Tibial artery (tissue), 4 donors: ENCODE results near the gene BBS12.

Source experiments
- DNase-seq, 2 donors: peaks; one replicate each; pipeline ENCODE4 v3.0.0-alpha.2; 2019
- H3K27ac ChIP-seq, 2 donors: fragments of 200-600 bp; sonication (generic) in 1 of 2; 1 replicate in 1 of 2; 2 replicates in 1 of 2; pipeline ENCODE4 v1.5.1; 2018 to 2019; ENCODE audit warnings: mild to moderate bottlenecking in 1 of 2
- H3K27me3 ChIP-seq, 2 donors: fragments of 200-600 bp; sonication (generic) in 1 of 2; one replicate each; pipeline versions ENCODE4 v1.5.1 to v1.6.0; 2016 to 2019
- H3K36me3 ChIP-seq, 3 donors: fragments of 200-600 bp; sonication (generic) in 2 of 3; one replicate each; pipeline ENCODE4 v1.5.1; 2016 to 2019; ENCODE audit warnings: mild to moderate bottlenecking in 2 of 3
- H3K4me1 ChIP-seq, 4 donors: fragments of 200-600 bp; sonication (generic) in 2 of 4; 1 replicate in 3 of 4; 2 replicates in 1 of 4; pipeline ENCODE4 v1.5.1; 2016 to 2019
- H3K4me3 ChIP-seq, 2 donors: fragments of 200-600 bp; sonication (generic) in 1 of 2; 1 replicate in 1 of 2; 2 replicates in 1 of 2; pipeline ENCODE4 v1.5.1; 2018 to 2019; ENCODE audit warnings: mild to moderate bottlenecking in 2 of 2
- H3K9me3 ChIP-seq, 3 donors: fragments of 200-600 bp; sonication (generic) in 1 of 3; one replicate each; pipeline ENCODE4 v1.5.1; 2016 to 2019
- CTCF ChIP-seq, 2 experiments: fragments of 200-600 bp in 1 of 2; fragments of 450-650 bp in 1 of 2; IDR thresholded peaks; one replicate each; pipeline ENCODE4 v1.5.1; 2017 to 2019; ENCODE audit warnings: antibody characterized with exemption in 2 of 2, mild to moderate bottlenecking in 1 of 2, moderate library complexity in 1 of 2
- intact Hi-C: fragments of 100-400 bp; cut with DNase I; formaldehyde crosslinking; loops from one replicate; pipeline ENCODE4 v1.15.0; 2023; ENCODE audit warnings: low total_unique reads

The BBS12 gene

DNA sequence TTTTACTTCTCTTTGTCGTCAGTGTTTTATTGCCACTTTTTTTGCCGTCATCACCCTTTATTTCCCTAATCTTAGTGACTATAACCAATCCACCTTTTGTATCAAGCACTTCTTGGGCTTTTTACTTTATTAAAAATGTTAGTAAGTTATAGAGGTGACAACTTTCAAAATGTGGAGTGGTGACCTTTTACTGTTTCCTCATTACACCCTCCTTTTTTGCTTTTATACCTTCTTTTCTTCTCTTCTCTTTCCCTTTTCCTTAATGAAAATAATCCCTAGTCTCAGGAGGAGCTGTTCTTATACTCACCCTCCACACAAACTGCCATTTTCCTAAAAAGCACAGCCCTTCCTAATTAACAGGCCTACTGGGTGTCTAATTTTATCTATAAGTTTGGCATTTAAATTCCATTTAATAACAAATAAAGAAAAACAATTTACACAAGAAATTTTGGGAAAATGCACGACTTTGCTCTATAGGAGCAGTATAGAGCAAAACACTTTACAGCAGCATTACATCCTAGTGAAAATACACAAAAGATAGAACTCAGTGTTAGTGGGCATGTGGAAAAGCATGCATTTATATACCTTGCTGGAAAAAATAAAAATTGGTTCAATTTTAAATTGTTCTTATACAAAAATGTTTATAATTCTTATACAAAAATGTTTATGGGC, 27.3 kb downstream of the BBS12 start:
- no peak overlapping the region for H3K4me3 ChIP-seq
- intact Hi-C loops, result loop anchor here (5.0 kb wide), 1 partner anchor 163 kb away; the partner anchor contains the start of gene NUDT6
- TF ChIP-seq CTCF (IDR thresholded peaks at IDR 0.05), result no peak
- DNase-seq, result no peak
- peaks cover 0 to 13% (median 6%) of the 10 kb centered on the region in 4 donors for H3K4me1 ChIP-seq
- H3K27ac ChIP-seq, result no peak overlapping the region
- H3K36me3 ChIP-seq, result no peaks in the 10 kb centered on the region
- H3K27me3 ChIP-seq, result no peaks in the 10 kb centered on the region
- no peaks in the 10 kb centered on the region for H3K9me3 ChIP-seq

- Histone ChIP-seq H3K4me3 (no peak overlapping the region), H3K27ac (no peak overlapping the region), H3K27me3 (no peaks in the 10 kb centered on the region), H3K9me3 (no peaks in the 10 kb centered on the region), H3K4me1 (peaks cover 0 to 25% (median 8%) of the 10 kb centered on the region in 4 donors), H3K36me3 (no peaks in the 10 kb centered on the region)
- TF ChIP-seq CTCF (IDR thresholded peaks at IDR 0.05), result no peak
- DNase-seq, result no peak
- intact Hi-C loops, result no loop called here
These were observed 30.0 kb downstream of the BBS12 start for GRCh38 chr4:122762520-122762919.

DNA sequence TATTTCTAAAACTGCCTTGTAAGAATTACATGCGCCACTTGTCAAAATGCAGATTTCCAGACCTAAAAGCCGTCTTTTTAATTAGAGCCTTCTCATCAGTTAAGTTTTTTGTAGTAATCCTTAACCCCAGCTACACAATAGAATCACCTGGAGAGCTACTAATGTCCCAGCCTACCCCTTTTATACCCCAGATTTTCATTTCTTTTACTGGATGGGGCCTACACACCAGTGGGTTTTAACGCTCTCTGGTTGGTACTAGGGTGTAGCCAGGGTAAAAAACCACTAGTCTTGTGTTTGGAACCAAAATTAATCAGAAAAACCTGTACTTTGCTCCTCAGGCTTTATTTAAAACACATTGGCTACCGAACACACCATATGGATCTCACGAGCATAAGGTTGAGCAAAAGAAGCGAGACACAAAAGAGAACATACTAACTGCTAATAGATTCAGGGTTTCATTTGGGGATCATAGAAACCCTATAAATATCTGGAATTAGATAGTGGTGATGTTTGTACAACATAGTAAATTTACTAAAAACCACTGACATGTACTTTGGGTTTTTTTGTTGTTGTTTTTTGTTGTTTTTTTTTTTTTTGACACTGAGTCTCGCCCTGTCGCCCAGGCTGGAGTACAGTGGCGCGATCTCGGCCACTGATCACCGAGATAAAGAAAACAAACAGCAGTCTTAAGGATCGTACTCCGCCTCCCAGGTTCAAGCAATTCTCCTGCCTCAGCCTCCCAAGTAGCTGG, 30.6 kb downstream of the BBS12 start:
- intact Hi-C loops, result no loop called here

GRCh38 chr4:122764071-122764820, 31.7 kb downstream of the BBS12 start:
- H3K36me3 ChIP-seq, result no peaks in the 10 kb centered on the region
- peaks cover 0 to 25% (median 5%) of the 10 kb centered on the region in 4 donors for H3K4me1 ChIP-seq
- intact Hi-C loops, result no loop called here
- H3K27ac ChIP-seq, result peak overlapping the region; percentile 16 to 54
- H3K9me3 ChIP-seq, result no peaks in the 10 kb centered on the region
- no peaks in the 10 kb centered on the region for H3K27me3 ChIP-seq
- TF ChIP-seq CTCF (IDR thresholded peaks at IDR 0.05), result no peak
- no peak for DNase-seq
- no peak overlapping the region for H3K4me3 ChIP-seq

More for the DNA sequence above, 30.6 kb downstream of the BBS12 start:
- DNase-seq, result no peak
- no peaks in the 10 kb centered on the region for H3K9me3 ChIP-seq
- peaks cover 0 to 25% (median 7%) of the 10 kb centered on the region in 4 donors for H3K4me1 ChIP-seq
- no peak overlapping the region for H3K4me3 ChIP-seq
- no peak for TF ChIP-seq CTCF (IDR thresholded peaks at IDR 0.05)
- no peaks in the 10 kb centered on the region for H3K27me3 ChIP-seq
- peak overlapping the region in 1 of 2 donors; percentile 54 for H3K27ac ChIP-seq
- no peaks in the 10 kb centered on the region for H3K36me3 ChIP-seq

DNA sequence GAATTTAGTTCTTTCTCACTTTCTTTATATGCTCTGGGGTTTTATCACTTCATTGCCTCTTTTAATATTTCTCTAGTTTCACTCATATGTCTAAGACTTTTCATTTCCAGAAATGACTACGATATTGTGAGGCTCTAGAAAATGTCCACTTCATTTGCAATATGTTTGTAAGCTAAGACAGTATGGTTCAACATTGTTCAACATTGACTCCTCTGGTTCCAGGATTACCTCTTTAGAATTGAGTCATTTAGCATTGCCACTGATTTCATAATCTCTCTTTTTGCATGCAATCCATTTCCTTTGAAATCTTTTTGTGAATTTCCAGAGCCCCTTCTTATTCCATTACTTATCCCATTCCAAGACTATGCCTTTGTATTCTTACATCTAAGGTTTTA, 32.3 kb downstream of the BBS12 start:
- Histone ChIP-seq H3K36me3 (no peaks in the 10 kb centered on the region), H3K9me3 (no peaks in the 10 kb centered on the region), H3K4me1 (peaks cover 0 to 25% (median 5%) of the 10 kb centered on the region in 4 donors), H3K4me3 (no peak overlapping the region), H3K27me3 (no peaks in the 10 kb centered on the region), H3K27ac (peak overlapping the region in 1 of 2 donors; percentile 54)
- no peak for DNase-seq
- no peak for TF ChIP-seq CTCF (IDR thresholded peaks at IDR 0.05)
- intact Hi-C loops, result no loop called here
